Progenitor cell of endocrine pancreas (in vitro differentiated cells): ENCODE data around the gene PARP8. TPM values are rescaled to one million over a fixed set of nuclear protein-coding genes. Genes with fewer than 3 reads are reported as not detected.

Source experiments
- DNase-seq: peaks from one replicate; pipeline ENCODE4 v3.0.0; 2021; ENCODE audit warnings: low spot score; ENCODE audit not compliant: unreplicated experiment
- H3K27ac Mint-ChIP-seq: 2 replicates; pipeline ENCODE4 v1.8.0; 2021; ENCODE audit warnings: mild to moderate bottlenecking, moderate library complexity, mixed read lengths
- H3K27me3 Mint-ChIP-seq: 2 replicates; pipeline ENCODE4 v1.8.0; 2021; ENCODE audit warnings: mixed read lengths
- H3K36me3 Mint-ChIP-seq: 2 replicates; pipeline ENCODE4 v1.8.0; 2022; ENCODE audit warnings: mixed read lengths; ENCODE audit not compliant: insufficient read depth
- H3K4me1 Mint-ChIP-seq: 2 replicates; pipeline ENCODE4 v1.8.0; 2021; ENCODE audit warnings: low read depth, mixed read lengths
- H3K4me3 Mint-ChIP-seq: 2 replicates; pipeline ENCODE4 v1.8.0; 2021; ENCODE audit warnings: low read depth, mild to moderate bottlenecking, moderate library complexity, mixed read lengths
- H3K9me3 Mint-ChIP-seq: 2 replicates; pipeline ENCODE4 v1.8.0; 2021; ENCODE audit warnings: low read depth, mixed read lengths
- CTCF ChIP-seq: fragments of 200-600 bp; sonication (generic); IDR thresholded peaks from one replicate; pipeline ENCODE4 v1.5.0; 2021; ENCODE audit warnings: antibody characterized with exemption, mild to moderate bottlenecking; ENCODE audit not compliant: unreplicated experiment
- total RNA-seq: library from RNA; stranded (reverse); gene quantifications from 2 replicates; pipeline ENCODE4 v1.2.1, GENCODE V29; 2021

The PARP8 gene
- total RNA-seq, 1 donor from 2014 or later = 26.7 TPM

- Mint-ChIP-seq H3K36me3 (no peaks in the 10 kb centered on the region), H3K27ac (no peak overlapping the region), H3K27me3 (no peaks in the 10 kb centered on the region), H3K4me3 (no peak overlapping the region), H3K9me3 (no peaks in the 10 kb centered on the region), H3K4me1 (no peaks in the 10 kb centered on the region)
- no peak for TF ChIP-seq CTCF
- no peak for DNase-seq
Measured at GRCh38 chr5:50726475-50727148, 60.2 kb downstream of the PARP8 start.

- H3K4me3 Mint-ChIP-seq = no peak overlapping the region
- TF ChIP-seq CTCF = no peak
- H3K9me3 Mint-ChIP-seq = no peaks in the 10 kb centered on the region
- H3K4me1 Mint-ChIP-seq = no peaks in the 10 kb centered on the region
- no peak for DNase-seq
- no peaks in the 10 kb centered on the region for H3K36me3 Mint-ChIP-seq
- no peak overlapping the region for H3K27ac Mint-ChIP-seq
- H3K27me3 Mint-ChIP-seq = no peaks in the 10 kb centered on the region
Measured at GRCh38 chr5:50727149-50727496, 60.7 kb downstream of the PARP8 start.

- no peak for TF ChIP-seq CTCF
- H3K4me3 Mint-ChIP-seq = no peak overlapping the region
- H3K36me3 Mint-ChIP-seq = no peaks in the 10 kb centered on the region
- H3K4me1 Mint-ChIP-seq = no peaks in the 10 kb centered on the region
- no peak for DNase-seq
- no peak overlapping the region for H3K27ac Mint-ChIP-seq
- no peaks in the 10 kb centered on the region for H3K9me3 Mint-ChIP-seq
- H3K27me3 Mint-ChIP-seq = no peaks in the 10 kb centered on the region
Measured at GRCh38 chr5:50727845-50728244, 61.4 kb downstream of the PARP8 start.

- TF ChIP-seq CTCF = no peak
- no peak for DNase-seq
- Mint-ChIP-seq H3K9me3 (no peaks in the 10 kb centered on the region), H3K4me3 (no peak overlapping the region), H3K36me3 (no peaks in the 10 kb centered on the region), H3K4me1 (no peaks in the 10 kb centered on the region), H3K27ac (no peak overlapping the region), H3K27me3 (no peaks in the 10 kb centered on the region)
Measured at GRCh38 chr5:50730336-50730735, 63.9 kb downstream of the PARP8 start.

GRCh38 chr5:50730841-50731240 is 64.4 kb downstream of the PARP8 start:
- no peaks in the 10 kb centered on the region for H3K9me3 Mint-ChIP-seq

More at GRCh38 chr5:50730841-50731240, 64.4 kb downstream of the PARP8 start:
- Mint-ChIP-seq H3K4me1 (peaks cover 2% of the 10 kb centered on the region), H3K27me3 (no peaks in the 10 kb centered on the region), H3K36me3 (no peaks in the 10 kb centered on the region), H3K27ac (no peak overlapping the region), H3K4me3 (no peak overlapping the region)
- no peak for TF ChIP-seq CTCF
- no peak for DNase-seq
